G401 (cell line): Measurements from ENCODE around the gene PREX1. TPM values are rescaled to one million over a fixed set of nuclear protein-coding genes. Genes with fewer than 3 reads are reported as not detected.
A peak's percentile ranks its signal among the peaks of the same experiment; 100 is the strongest.
"Not testable (repeated sequence)": the region's sequence is repeated elsewhere in the genome, so short reads cannot be mapped to it uniquely, and the experiment has no call there.

Source experiments
- DNase-seq: peaks from one replicate; pipeline ENCODE4 v3.0.0-alpha.2; 2015; ENCODE audit warnings: low spot score
- in situ Hi-C: cut with HindIII; loops from 2 replicates; pipeline ENCODE4 v1.10.0; 2016; ENCODE audit warnings: low sequenced_read_pairs, mixed read lengths
- total RNA-seq: library from RNA; depleted of rRNA; stranded (reverse); fragments of >200 nt; shearing (Covaris generic); gene quantifications from 2 replicates; pipeline ENCODE4 v1.2.3, GENCODE V29; 2014

The PREX1 gene
- total RNA-seq, 1 experiment from 2014 or later, result 6.1 TPM

DNA sequence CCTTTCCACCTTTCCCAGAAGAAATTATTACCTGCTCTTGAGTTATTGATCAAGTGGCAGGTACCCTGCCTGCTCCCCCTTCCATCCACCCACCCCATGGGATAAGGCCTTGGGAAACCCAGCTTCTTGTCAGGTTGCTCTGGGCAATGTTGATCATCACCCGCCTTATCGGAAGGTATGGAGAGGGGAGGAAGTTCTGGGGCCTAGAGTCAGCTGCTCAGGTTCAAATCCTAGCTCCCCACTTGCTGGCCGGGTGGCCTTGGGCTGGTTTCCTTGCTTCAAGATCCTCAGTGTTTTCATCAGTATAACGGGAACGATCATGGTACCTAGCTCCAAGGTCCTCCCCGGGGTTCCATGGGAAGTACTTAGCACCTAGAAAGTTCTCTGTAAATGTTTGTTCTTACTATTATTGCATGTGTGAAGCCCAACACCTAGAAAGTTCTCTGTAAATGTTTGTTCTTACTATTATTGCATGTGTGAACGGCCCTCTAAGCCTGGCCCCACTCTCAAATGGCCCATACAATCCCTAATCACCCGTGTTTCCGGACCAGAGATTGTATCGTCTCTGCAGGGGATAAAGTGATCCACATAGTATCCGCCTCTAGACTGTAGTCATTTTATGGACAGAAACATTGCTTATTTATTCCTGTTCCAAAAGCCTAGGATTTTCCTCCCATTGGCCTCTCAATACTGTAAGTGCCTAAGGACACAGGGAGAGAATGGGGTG is 1.1 kb upstream of the PREX1 start:
- no peak for DNase-seq
- in situ Hi-C loops, result no loop called here

DNA sequence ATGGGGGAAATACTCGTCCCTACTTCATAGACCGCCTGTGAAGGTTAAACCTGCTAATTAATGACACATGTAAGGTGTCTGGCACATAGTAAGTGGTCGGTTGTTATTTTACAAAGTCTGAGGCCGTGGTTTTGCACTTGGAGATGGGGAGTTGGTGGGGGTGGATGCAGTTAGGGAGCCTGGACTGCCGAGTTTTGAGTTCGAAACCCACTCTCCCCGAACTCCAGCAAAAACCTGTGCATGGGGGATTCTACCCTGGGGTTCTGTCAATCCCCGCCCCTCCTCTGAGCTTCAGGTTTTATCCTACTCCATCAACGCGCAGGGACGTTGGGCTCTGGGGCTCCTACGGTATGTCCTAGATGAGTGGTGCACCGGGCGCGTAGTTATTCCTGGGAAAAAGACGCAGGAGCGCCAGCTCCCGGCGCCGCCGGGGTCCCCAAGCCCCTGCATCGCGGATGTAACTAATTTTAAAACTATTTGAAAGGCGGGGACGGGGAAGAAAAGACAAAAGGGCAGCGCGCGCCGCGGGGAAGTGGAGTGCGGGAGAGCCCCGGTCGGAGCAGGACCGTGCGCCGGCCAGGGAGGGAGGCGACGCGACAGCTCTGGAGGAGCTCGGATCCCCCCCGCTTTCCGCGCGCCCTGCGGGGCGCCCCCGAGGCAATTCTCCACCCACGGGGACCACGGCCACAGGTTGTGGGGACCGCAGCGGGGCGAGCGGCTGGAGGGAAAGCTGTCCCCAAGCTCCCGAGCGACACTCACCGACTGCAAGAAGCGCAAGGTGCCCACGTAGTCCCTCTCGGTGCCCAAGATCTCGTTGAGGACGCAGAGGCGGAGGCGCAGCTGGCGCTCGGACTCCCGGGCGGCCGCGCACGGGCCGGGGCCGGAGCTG is 672 bp downstream of the PREX1 start:
- in situ Hi-C loops, result no loop called here
- no peak for DNase-seq

DNA sequence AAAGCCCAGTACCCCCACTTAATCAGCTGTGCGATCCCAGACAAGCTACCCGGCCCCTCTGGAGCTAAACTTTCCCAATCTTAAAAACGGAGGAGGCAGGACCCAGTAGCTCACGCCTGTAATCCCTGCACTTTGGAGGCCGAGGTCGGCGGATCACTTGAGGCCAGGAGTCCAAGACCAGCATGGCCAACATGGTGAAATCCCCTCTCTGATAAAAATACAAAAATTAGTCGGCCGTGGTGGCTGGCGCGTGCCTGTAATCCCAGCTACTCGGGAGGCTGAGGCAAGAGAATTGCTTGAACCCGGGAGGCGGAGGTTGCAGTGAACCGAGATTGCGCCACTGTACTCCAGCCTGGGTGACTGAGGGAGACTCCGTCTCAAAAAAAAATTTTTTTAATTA is 1.3 kb downstream of the PREX1 start:
- in situ Hi-C loops, DNase-seq: not testable (repeated sequence)

DNA sequence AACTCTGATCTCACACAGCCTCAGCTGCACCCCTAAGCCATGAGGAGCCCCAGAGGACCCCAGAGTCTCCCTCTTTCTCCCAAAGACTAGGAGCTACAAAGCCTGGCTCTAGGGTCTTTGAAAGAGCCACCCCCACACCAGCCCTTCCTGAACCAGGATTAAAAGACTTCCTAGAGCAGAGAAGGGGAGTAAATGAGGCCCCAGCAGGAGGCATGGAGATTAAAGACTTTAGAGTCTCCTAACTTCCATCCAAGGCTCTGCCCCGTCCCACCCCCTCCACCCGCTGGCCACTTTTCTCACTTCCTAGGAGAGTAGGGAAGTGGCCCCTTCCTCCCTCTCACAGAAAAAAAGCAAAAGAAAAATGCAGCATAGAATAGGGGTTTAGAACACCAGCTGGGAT is 1.7 kb downstream of the PREX1 start:
- DNase-seq, result no peak
- in situ Hi-C loops, result no loop called here

DNA sequence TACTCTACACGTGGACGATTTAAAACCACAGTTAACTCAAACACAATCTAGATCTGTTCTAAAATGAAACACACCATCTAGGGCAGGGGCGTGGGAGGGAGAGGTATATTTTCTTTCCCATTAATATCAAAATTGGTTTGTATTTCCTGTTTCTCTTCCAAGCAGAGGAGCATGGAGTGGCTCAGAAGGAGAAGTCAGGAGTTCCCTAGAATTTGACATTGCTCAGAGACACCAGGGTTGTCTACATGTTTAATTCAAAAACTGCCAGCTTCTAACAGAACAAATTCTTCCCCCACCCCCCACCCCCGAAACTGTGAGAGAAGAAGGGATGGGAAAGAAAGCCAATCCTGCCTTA is 2.3 kb downstream of the PREX1 start:
- no peak for DNase-seq
- in situ Hi-C loops, result no loop called here

DNA sequence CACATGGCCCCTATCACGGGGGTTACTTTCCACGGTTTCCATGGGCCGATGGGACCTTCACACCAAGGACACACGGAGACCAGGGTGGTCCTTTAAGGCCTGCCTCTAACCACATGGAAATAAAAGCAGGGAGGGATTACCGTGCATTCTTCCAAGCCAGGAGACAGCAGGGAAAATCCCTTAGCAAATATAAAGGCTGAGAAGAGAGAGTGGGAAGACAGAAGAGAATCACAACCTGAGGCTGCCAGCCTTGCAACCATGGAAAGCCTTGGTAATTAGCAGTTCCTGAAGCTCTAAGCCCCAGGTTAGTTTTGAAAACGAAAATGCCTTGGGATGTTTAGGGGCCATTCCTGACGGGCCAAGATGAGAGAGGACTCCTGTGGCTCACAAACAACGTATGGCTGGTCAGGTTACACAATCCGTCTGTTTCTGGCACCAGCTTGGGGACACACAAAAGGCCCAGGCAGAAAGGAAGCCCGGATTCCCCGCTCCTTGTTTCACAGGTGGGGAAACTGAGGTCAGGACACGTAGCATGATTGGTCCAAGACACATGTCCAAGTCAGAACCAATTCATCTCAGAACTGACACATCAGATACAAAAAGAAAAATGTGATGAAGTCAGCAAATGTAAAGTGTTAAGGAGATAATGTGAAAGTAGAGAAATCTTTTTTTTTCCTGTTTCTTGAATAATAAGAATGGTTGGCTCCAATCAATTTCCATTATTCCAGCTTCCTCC is 2.8 kb downstream of the PREX1 start:
- in situ Hi-C loops, result no loop called here
- no peak for DNase-seq

DNA sequence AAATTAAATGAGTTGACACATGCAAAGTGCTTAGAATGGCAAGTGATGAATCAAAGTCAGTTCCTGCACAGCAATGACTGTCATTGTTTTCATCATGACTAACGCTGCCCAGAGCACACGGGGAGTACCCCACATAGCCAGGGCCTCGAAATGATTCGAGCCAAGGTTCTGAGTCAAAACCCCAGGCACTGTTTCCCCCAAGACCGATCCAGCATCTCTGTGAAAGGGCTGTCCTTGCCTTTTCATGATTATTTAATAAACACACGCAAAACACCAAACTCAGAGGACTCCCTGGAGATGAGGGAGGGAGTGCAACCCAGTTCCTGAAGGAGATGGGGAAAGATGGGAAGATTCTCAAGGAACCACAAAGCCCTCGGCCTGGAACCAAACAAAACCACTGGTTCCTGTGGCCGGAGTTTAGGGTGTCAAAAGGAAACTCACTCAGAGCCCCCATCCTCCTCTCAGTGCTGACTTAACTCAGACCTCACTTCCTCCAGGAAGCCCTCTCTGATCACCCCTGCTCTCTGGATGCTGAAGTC is 3.8 kb downstream of the PREX1 start:
- in situ Hi-C loops, result no loop called here
- no peak for DNase-seq

DNA sequence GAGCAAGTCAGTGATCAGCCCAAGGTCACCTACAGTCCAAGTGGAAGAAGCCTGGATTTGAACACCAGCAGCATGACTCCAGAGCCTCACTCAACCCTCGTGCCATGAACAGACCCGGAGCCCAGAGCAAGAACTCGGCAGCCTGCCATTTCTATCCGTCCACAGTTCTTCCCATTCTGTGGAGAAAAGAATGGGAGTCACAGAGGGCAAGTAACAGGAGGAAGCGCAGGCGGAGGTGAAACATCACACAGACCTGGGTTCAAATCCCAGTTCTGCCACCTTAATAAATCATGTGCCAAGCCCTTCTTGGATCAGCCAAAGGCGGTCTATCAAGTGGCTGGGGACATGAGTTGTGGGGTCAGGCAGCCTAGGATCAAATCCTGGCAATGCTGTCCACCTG is 4.3 kb downstream of the PREX1 start:
- in situ Hi-C loops, result no loop called here
- no peak for DNase-seq

DNA sequence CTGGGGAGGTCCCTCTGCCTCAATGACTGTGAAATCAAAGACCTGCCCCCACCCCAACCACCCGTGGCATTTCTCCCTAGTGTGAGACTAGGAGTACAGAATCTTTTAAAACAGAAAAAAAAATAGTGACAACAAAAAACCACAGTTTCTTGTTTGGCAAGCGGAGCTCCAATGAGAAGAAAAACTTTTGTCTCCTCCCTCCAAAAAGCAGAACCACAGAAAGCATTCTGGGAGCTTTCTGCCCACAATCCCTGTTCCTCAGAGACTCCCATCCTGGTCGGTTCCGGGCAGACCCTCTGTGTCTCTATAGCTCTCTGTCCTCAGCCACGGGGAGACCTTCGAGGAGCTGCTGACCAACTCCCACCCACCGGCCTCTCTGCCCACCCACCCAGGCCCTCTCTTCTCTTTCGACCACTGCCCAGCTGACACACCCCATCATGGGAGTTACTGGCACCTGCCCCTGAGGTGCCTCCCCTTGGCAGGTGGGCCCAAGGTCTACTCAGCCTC is 4.9 kb downstream of the PREX1 start:
- peak; percentile 12 for DNase-seq
- in situ Hi-C loops, result no loop called here

DNA sequence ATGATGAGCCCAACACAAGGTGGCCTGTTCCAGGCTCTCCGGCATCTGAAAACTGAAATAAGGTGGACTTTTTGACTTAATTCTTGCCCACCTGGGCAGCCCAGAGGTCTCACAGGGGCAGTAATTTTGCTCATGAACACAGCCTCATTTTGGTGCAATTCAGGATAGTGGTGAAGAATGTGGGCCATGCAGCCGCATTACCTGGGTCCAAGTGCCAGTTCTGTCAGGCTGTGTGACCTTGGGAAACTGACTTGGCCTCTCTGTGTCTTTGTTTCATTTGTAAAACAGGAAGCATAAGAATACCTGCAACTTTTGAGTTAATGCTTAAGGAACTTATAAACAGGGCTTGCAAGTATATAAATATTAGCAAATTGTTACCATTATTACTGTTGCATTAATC is 5.6 kb downstream of the PREX1 start:
- in situ Hi-C loops, result no loop called here

DNA sequence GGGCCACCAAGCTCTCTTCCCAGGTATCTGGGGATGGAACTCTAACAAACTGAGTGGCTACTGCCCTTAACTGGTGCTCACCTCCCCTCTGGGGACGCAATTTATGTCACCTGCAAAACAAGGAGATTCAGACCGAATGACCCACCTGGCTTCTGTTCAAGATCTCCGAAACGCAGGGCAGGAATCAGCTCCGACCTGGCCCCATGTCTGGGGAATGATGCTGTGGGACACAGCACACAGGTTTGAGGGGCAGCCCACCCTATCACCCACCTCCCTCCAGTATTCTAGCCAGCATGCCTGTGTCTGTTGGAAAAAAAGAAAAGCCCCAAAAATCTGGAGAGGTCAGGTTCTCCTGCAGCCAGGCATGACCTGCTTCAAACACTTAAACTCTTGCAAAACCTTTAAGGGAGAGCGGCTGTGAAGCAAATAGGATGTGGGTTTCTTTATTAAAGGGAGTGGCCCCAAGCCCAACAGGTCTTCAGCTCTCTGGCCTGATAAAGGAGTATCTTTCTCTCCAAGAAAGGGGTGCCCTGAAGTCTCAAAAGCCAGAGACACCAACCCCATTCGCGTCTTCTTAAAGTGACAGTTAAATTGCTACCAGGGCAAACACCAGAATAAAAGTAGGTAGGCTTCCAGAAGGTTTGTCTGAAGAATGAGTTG is 6.4 kb downstream of the PREX1 start:
- no peak for DNase-seq
- in situ Hi-C loops, result no loop called here

More for the DNA sequence above, 5.6 kb downstream of the PREX1 start:
- no peak for DNase-seq

DNA sequence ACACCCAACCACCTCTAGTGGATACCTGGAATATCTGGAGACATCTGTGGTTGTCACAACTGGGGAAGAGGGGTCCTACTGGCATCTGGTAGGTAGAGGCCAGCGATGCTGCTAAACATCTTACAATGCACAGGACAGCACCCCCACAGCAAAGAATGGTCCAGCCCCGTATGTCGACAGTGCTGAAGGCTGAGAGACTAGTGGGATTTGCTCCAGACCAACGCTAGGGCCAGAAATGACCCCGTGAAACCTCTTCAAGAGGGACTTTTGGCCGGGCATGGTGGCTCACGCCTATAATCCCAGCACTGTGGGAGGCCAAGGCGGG is 7.2 kb downstream of the PREX1 start:
- DNase-seq, result no peak
- in situ Hi-C loops, result no loop called here

DNA sequence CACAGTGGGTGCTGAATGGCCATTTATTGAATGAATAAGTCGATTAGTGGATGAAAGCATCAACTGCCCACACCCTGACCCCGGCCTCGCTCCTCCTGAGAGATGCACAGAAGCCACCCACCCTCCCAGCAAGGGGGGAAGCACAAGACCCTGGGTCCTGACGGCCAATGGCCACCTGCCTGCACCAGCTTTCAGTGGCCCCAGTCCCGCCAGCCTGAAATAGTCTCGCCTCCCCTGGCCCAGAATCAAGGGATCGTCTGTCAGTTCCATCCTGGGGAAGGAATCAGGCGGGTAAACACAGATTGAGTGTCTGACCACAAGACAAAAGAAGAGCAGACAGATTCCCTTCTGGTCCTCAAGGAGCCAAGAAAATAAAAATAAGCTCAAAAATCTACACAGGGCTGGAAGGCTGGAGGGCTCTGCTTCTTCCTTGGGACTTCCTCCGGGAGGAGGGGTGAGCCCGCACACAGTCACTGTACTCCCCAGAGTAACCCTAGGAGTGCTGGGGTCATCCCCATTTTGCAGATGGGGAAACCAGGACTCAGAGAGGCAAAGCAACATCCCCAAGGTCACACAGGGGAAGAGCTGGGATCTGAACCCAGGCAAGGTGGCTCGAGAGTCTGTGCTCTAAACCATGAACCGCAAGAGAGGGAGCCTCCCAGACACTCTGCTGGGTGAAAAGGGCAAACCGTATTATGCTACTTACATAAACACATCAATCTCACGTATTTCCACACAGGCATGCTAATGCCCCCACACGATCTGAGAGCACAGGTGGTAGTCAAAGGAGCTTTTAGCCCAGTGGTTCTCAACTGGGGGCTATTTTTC is 7.8 kb downstream of the PREX1 start:
- DNase-seq, result no peak
- in situ Hi-C loops, result no loop called here

DNA sequence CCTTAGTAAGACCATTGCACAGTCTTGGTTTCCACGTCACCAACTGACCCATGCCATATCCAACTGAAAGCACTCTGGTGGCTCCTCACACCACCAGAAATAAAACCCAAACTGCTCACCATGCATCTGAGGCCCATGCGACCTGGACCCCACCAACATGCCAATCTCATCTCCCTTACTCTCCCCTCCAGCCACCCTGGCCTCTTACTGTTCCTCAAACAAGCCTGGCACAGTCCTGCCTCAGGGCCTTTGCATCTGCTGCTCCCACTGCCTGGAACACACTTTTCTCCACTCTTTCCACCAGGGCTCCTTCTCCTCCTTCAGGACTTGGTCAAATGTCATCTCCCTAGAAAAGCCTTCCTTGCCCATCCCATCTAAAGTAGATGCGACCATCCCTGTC is 8.7 kb downstream of the PREX1 start:
- in situ Hi-C loops, result no loop called here
- no peak for DNase-seq

DNA sequence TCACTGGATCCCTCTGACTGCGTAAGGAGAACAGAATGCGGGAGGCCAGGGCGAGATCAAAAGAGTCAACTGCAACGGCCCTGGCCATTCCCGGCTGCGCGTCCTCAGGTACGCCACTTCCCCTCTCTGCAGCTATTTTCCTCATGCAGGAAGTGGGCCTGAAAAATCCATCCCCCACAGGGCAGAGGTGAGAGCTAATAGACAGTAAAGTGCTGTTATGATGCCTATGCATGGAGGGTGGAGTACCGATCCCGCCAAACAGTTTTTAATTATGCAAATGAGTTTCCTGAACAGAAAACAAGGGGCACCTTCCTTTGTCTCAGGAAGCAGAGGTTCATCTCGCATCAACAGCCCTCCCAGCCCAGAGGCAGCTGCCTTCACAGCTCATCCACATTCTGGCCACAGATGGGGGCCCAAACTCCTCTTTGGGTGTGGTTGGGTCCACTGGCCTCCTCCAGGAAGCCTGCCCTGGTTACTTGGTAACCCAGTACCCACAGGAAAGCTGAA is 9.3 kb downstream of the PREX1 start:
- in situ Hi-C loops, result no loop called here
- DNase-seq, result no peak

DNA sequence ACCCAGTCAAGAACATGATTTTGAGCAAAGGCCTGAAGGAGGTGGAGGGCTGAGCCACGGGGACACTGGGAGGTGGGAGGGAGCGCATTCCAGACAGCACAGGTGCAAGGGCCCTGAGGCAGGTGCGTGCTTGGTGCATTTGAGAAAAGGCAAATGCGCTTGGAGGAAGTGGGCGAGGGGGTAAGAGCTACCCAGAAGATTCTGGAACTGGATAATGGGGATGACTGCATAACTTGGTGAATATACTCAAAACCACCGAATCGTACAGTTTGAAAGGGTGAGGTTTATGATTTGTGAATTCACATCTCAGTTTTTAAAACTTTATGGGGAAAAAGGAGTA is 9.8 kb downstream of the PREX1 start:
- in situ Hi-C loops, result no loop called here
- no peak for DNase-seq

DNA sequence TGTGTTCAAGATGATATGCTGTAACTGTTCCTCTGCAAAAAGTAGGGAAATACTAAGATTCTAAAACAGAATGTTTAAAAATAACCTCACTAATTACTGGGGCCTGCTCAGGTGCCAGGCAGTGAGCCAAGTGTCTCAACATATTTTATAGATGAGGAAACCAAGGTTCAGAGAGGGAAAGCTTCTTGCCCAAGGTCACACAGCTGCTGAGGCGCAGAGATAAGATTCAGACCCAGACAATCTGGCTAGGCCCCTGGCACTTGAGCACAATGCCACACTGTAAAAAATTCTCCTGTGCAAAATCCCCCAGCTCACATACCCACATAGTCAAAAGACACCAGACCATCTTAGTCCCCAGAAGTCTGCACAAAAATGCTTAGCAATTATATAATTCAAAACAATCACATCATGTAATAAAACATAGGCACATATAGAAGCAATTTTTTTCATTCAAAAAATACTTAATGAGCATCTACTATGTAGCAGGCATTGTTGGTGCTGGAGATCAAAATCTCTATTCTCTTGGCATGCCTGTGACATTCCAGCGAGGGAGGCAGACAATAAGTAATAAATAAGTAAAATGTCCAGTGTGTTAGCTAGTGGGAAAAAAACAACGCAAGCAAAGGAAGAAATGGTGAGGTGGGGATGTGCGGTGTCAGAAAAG is 10.3 kb downstream of the PREX1 start:
- no peak for DNase-seq
- in situ Hi-C loops, result no loop called here
